HCT116 (cell line): ENCODE results near the gene ZNF627. TPM values are rescaled to one million over a fixed set of nuclear protein-coding genes. Genes with fewer than 3 reads are reported as not detected.

ENCODE experiments used
- ATAC-seq: fragments of 200-7000 bp; cut with Tn5 transposase; 2 replicates; pipeline ENCODE4 v1.9.1; 2020; ENCODE audit warnings: mild to moderate bottlenecking, moderate library complexity
- BruUV-seq: library from RNA; stranded (reverse); fragments of 400-500 nt; replicated peaks from 2 replicates; lab custom pipeline; 2021; lab: Mats Ljungman, UMichigan
- CTCF ChIA-PET: fragments of 300-600 bp; sonication (Branson Sonifier 250); formaldehyde crosslinking; loops from one replicate; lab custom pipeline; 2021; ENCODE audit warnings: antibody characterized with exemption; lab: Charles Lee
- POLR2A ChIA-PET: fragments of 300-600, 350-600 bp; sonication (Branson Sonifier 250); formaldehyde crosslinking; loops from one replicate; lab custom pipeline; 2021; ENCODE audit warnings: antibody characterized with exemption; lab: Charles Lee
- RAD21 ChIA-PET, 2 experiments: fragments of 300-600 bp; sonication (Branson Sonifier 250); formaldehyde crosslinking; loops; one replicate each; lab custom pipeline; 2023; ENCODE audit warnings: low total read pairs in 2 of 2; ENCODE audit not compliant: uncharacterized antibody in 2 of 2, unreplicated experiment in 2 of 2, low non-redundant PET in 1 of 2; lab: Charles Lee
- DNase-seq: peaks from one replicate; pipeline ENCODE4 v3.0.0-alpha.2; 2010; ENCODE audit warnings: low read depth, low spot score
- H2AFZ ChIP-seq: fragments of 200-600 bp; shearing (Covaris generic), sonication (generic); 2 replicates; pipeline ENCODE4 v1.6.1; 2017; ENCODE audit warnings: low read depth, mixed run types, mixed read lengths, antibody characterized with exemption, low read length; ENCODE audit not compliant: poor library complexity, severe bottlenecking
- H3K27ac ChIP-seq: 2 replicates; pipeline ENCODE4 v1.5.1; 2012; ENCODE audit warnings: low read depth, low read length
- H3K27me3 ChIP-seq: fragments of 200-600 bp; sonication (generic); 2 replicates; pipeline ENCODE4 v1.6.1; 2016; ENCODE audit warnings: mixed run types, low read length, mixed read lengths; ENCODE audit not compliant: insufficient read depth
- H3K36me3 ChIP-seq, 2 experiments: fragments of 200-500 bp in 1 of 2; fragments of 200-600 bp in 1 of 2; sonication (Bioruptor generic) in 1 of 2; sonication (generic) in 1 of 2; 2 replicates each; pipeline versions ENCODE4 v1.5.1 to v1.6.1; 2014 to 2016; ENCODE audit warnings: low read length in 2 of 2, inconsistent platforms in 1 of 2, mixed read lengths in 1 of 2, mixed run types in 1 of 2; ENCODE audit not compliant: insufficient read depth in 2 of 2, control insufficient read depth in 1 of 2
- H3K4me1 ChIP-seq, 2 experiments: fragments of 200-600 bp in 1 of 2; sonication (generic) in 1 of 2; 2 replicates each; pipeline versions ENCODE4 v1.5.1 to v1.6.1; 2012 to 2017; ENCODE audit warnings: low read length in 2 of 2, inconsistent platforms in 1 of 2, mild to moderate bottlenecking in 1 of 2, mixed read lengths in 1 of 2, mixed run types in 1 of 2, moderate library complexity in 1 of 2; ENCODE audit not compliant: insufficient read depth in 2 of 2, control insufficient read depth in 1 of 2
- H3K4me2 ChIP-seq: fragments of 200-600 bp; sonication (generic); 2 replicates; pipeline ENCODE4 v1.6.1; 2017; ENCODE audit warnings: mixed run types, low read length, mixed read lengths
- H3K4me3 ChIP-seq, 2 experiments: fragments of 200-600 bp in 1 of 2; sonication (generic) in 1 of 2; replicated peaks in 1 of 2; 2 replicates each; pipeline ENCODE4 v1.5.1; 2011 to 2016; ENCODE audit warnings: low read length in 2 of 2, control low read depth in 1 of 2, low read depth in 1 of 2, mild to moderate bottlenecking in 1 of 2, mixed read lengths in 1 of 2, mixed run types in 1 of 2
- H3K79me2 ChIP-seq: fragments of 200-600 bp; sonication (generic); 2 replicates; pipeline ENCODE4 v1.6.1; 2017; ENCODE audit warnings: mild to moderate bottlenecking, mixed run types, low read length, moderate library complexity, mixed read lengths; ENCODE audit not compliant: insufficient read depth
- H3K9ac ChIP-seq: fragments of 200-600 bp; sonication (generic); 2 replicates; pipeline ENCODE4 v1.6.1; 2016; ENCODE audit warnings: low read length, mixed read lengths
- H3K9me2 ChIP-seq: fragments of 200-600 bp; sonication (generic), shearing (Covaris generic); 2 replicates; pipeline ENCODE4 v1.6.1; 2017; ENCODE audit warnings: mixed run types, mild to moderate bottlenecking, moderate library complexity; ENCODE audit not compliant: insufficient read depth
- H3K9me3 ChIP-seq, 2 experiments: fragments of 200-500 bp in 1 of 2; fragments of 200-600 bp in 1 of 2; sonication (Bioruptor generic) in 1 of 2; sonication (generic) in 1 of 2; 2 replicates each; pipeline ENCODE4 v1.6.1; 2014 to 2017; ENCODE audit warnings: low read length in 2 of 2, mixed read lengths in 2 of 2, inconsistent platforms in 1 of 2, low read depth in 1 of 2, mild to moderate bottlenecking in 1 of 2, mixed run types in 1 of 2, moderate library complexity in 1 of 2; ENCODE audit not compliant: control insufficient read depth in 1 of 2, insufficient read depth in 1 of 2
- H4K20me1 ChIP-seq: fragments of 200-600 bp; sonication (generic), shearing (Covaris generic); 2 replicates; pipeline ENCODE4 v1.6.1; 2017; ENCODE audit warnings: mixed run types, mild to moderate bottlenecking, moderate library complexity; ENCODE audit not compliant: insufficient read depth
- CBX3 ChIP-seq: IDR thresholded peaks from 2 replicates; pipeline ENCODE4 v1.6.1; 2012; ENCODE audit warnings: low read depth
- CEBPB ChIP-seq: IDR thresholded peaks from 2 replicates; pipeline ENCODE4 v1.6.1; 2012; ENCODE audit warnings: low read depth
- ELF1 ChIP-seq: IDR thresholded peaks from 2 replicates; pipeline ENCODE4 v1.6.1; 2012; ENCODE audit warnings: low read depth, borderline replicate concordance
- EZH2 ChIP-seq: fragments of 200-600 bp; sonication (generic); IDR thresholded peaks from 2 replicates; pipeline ENCODE4 v1.6.1; 2017; ENCODE audit warnings: antibody characterized with exemption, mixed run types
- EZH2phosphoT487 ChIP-seq: fragments of 200-600 bp; IDR thresholded peaks from 2 replicates; pipeline ENCODE4 v1.6.1; 2018; ENCODE audit warnings: antibody characterized with exemption, borderline replicate concordance
- POLR2AphosphoS5 ChIP-seq: IDR thresholded peaks from 2 replicates; pipeline ENCODE4 v1.6.1; 2011; ENCODE audit warnings: mild to moderate bottlenecking, low read depth, low read length, moderate library complexity
- RAD21 ChIP-seq: IDR thresholded peaks from 2 replicates; pipeline ENCODE4 v1.6.1; 2012; ENCODE audit warnings: low read depth, mild to moderate bottlenecking
- SP1 ChIP-seq: IDR thresholded peaks from 2 replicates; pipeline ENCODE4 v1.6.1; 2012; ENCODE audit warnings: low read depth
- SRF ChIP-seq: IDR thresholded peaks from 2 replicates; pipeline ENCODE4 v1.6.1; 2012; ENCODE audit warnings: low read depth
- ZNF274 ChIP-seq: fragments of 200-500 bp; sonication (Bioruptor generic); IDR thresholded peaks from 2 replicates; pipeline ENCODE4 v1.6.1; 2014; ENCODE audit warnings: mild to moderate bottlenecking, low read depth, low read length, inconsistent platforms
- intact Hi-C: fragments of 100-400 bp; cut with micrococcal nuclease; formaldehyde crosslinking; loops from 2 replicates; pipeline ENCODE4 v1.10.0; 2022
- total RNA-seq: library from RNA; stranded (reverse); gene quantifications from one replicate; pipeline ENCODE4 v1.2.1, GENCODE V29; 2021; ENCODE audit not compliant: unreplicated experiment
- TF ChIP-seq, protein P1 (sequence below): IDR thresholded peaks from 2 replicates; pipeline ENCODE4 v1.6.1; 2012
- TF ChIP-seq, protein P2 (sequence below): IDR thresholded peaks from 2 replicates; pipeline ENCODE4 v1.6.1; 2012
- TF ChIP-seq, protein P3 (sequence below): IDR thresholded peaks from 2 replicates; pipeline ENCODE4 v1.6.1; 2011; ENCODE audit warnings: mild to moderate bottlenecking, low read length, moderate library complexity; ENCODE audit not compliant: insufficient replicate concordance; ENCODE audit errors: extremely low read depth
- TF ChIP-seq, protein P4 (sequence below), 3 experiments: fragments of 200-600 bp in 1 of 3; sonication (generic) in 1 of 3; IDR thresholded peaks in 2 of 3; conservative IDR thresholded peaks in 1 of 3; 2 replicates each; pipeline ENCODE4 v1.5.1; 2012 to 2017; ENCODE audit warnings: low read depth in 2 of 3, low read length in 2 of 3, antibody characterized with exemption in 1 of 3, borderline replicate concordance in 1 of 3, control low read depth in 1 of 3, mild to moderate bottlenecking in 1 of 3, mixed read lengths in 1 of 3, mixed run types in 1 of 3, moderate library complexity in 1 of 3; ENCODE audit not compliant: insufficient read depth in 1 of 3

Gene ZNF627
- total RNA-seq, 1 experiment from 2014 or later: 14.8 TPM

DNA sequence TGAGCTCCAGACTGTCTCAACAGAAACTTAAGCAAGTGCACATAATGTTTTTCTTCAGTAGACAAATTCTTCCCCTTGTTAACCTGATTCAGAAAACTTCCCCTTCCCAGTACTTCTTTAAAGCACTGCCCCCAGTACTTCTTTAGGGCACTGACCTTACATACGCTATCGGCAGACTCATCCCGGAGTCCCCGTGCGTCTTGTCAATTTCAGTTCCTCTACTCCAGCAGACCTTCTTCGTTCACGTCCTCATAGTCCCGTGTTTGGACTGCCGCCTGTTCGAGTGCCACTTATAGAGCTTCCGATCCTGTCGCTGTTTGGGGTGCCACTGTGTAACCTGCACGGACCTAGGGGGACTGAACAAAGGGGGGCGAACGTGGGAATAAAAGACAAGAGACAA lies 29.0 kb downstream of the ZNF627 start:
- Histone ChIP-seq H3K79me2 (no peaks in the 10 kb centered on the region), H3K9me3 (peaks cover 0 to 3% of the 10 kb centered on the region in 2 experiments; a peak in 1 of 4 replicates), H3K27ac (no peak overlapping the region), H2AFZ (no peak overlapping the region), H3K4me1 (no peaks in the 10 kb centered on the region), H3K27me3 (no peaks in the 10 kb centered on the region), H3K4me3 (no peak overlapping the region), H3K9me2 (no peaks in the 10 kb centered on the region), H3K4me2 (no peak overlapping the region), H4K20me1 (no peaks in the 10 kb centered on the region), H3K9ac (no peak overlapping the region), H3K36me3 (peaks cover 0 to 1% of the 10 kb centered on the region in 2 experiments; a peak in 1 of 4 replicates)
- ATAC-seq (no peak), DNase-seq (no peak)
- ChIA-PET RAD21 (no interaction called here), CTCF (no interaction called here), POLR2A (no interaction called here)
- no TSS peak for BruUV-seq
- TF ChIP-seq EZH2 (no peak), POLR2AphosphoS5 (no peak), RAD21 (no peak), EZH2phosphoT487 (no peak)
- TF ChIP-seq, protein P1, sequence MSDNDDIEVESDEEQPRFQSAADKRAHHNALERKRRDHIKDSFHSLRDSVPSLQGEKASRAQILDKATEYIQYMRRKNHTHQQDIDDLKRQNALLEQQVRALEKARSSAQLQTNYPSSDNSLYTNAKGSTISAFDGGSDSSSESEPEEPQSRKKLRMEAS: no peak
- TF ChIP-seq, protein P2, sequence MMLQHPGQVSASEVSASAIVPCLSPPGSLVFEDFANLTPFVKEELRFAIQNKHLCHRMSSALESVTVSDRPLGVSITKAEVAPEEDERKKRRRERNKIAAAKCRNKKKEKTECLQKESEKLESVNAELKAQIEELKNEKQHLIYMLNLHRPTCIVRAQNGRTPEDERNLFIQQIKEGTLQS: no peak
- intact Hi-C loops: no loop called here

DNA sequence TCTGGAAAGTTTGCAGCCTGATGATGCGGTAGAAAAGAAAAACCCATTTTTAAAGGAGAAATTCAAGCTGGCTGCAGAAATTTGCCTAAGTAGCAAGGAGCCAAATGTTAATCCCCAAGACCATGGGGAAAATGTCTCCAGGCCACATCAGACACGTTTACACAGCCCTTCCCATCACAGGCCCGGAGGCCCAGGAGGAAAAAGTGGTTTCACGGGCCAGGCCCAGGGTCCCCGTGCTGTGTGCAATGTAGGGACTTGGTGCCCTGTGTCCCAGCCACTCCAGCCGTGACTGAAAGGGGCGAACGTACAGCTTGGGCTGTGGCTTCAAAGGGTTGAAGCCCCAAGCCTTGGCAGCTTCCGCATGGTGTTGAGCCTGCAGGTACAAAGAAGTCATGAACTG lies 35.9 kb downstream of the ZNF627 start:
- no peaks in the 10 kb centered on the region for H4K20me1 ChIP-seq
- no peaks in the 10 kb centered on the region for H3K79me2 ChIP-seq
- H3K9me2 ChIP-seq: no peaks in the 10 kb centered on the region
- H3K27me3 ChIP-seq: no peaks in the 10 kb centered on the region
- H3K36me3 ChIP-seq: no peaks in the 10 kb centered on the region
- no peak overlapping the region for H3K4me3 ChIP-seq
- H3K4me2 ChIP-seq: no peak overlapping the region
- CTCF ChIA-PET: no interaction called here
- DNase-seq (no peak), ATAC-seq (no peak)
- BruUV-seq: no TSS peak
- H3K27ac ChIP-seq: no peak overlapping the region
- no peak overlapping the region for H2AFZ ChIP-seq
- no peak overlapping the region for H3K9ac ChIP-seq
- H3K9me3 ChIP-seq: no peaks in the 10 kb centered on the region
- H3K4me1 ChIP-seq: no peaks in the 10 kb centered on the region
- intact Hi-C loops: no loop called here
- RAD21 ChIA-PET: no interaction called here
- POLR2A ChIA-PET: no interaction called here
- TF ChIP-seq EZH2phosphoT487: no peak
- TF ChIP-seq POLR2AphosphoS5: no peak
- no peak for TF ChIP-seq CEBPB
- no peak for TF ChIP-seq CBX3
- TF ChIP-seq, protein P1: no peak
- TF ChIP-seq ZNF274: no peak
- TF ChIP-seq, protein P2: no peak
- TF ChIP-seq SRF: no peak
- TF ChIP-seq, protein P3, sequence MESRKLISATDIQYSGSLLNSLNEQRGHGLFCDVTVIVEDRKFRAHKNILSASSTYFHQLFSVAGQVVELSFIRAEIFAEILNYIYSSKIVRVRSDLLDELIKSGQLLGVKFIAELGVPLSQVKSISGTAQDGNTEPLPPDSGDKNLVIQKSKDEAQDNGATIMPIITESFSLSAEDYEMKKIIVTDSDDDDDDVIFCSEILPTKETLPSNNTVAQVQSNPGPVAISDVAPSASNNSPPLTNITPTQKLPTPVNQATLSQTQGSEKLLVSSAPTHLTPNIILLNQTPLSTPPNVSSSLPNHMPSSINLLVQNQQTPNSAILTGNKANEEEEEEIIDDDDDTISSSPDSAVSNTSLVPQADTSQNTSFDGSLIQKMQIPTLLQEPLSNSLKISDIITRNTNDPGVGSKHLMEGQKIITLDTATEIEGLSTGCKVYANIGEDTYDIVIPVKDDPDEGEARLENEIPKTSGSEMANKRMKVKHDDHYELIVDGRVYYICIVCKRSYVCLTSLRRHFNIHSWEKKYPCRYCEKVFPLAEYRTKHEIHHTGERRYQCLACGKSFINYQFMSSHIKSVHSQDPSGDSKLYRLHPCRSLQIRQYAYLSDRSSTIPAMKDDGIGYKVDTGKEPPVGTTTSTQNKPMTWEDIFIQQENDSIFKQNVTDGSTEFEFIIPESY: no peak
- TF ChIP-seq RAD21: no peak
- TF ChIP-seq, protein P4, sequence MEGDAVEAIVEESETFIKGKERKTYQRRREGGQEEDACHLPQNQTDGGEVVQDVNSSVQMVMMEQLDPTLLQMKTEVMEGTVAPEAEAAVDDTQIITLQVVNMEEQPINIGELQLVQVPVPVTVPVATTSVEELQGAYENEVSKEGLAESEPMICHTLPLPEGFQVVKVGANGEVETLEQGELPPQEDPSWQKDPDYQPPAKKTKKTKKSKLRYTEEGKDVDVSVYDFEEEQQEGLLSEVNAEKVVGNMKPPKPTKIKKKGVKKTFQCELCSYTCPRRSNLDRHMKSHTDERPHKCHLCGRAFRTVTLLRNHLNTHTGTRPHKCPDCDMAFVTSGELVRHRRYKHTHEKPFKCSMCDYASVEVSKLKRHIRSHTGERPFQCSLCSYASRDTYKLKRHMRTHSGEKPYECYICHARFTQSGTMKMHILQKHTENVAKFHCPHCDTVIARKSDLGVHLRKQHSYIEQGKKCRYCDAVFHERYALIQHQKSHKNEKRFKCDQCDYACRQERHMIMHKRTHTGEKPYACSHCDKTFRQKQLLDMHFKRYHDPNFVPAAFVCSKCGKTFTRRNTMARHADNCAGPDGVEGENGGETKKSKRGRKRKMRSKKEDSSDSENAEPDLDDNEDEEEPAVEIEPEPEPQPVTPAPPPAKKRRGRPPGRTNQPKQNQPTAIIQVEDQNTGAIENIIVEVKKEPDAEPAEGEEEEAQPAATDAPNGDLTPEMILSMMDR (IDR thresholded peaks at IDR 0.05 in 2 of 3, conservative IDR thresholded peaks at IDR 0.05 in 1 of 3; ENCODE audit: borderline replicate concordance in 1 of 3, insufficient read depth in 1 of 3, low read depth in 2 of 3, low read length in 2 of 3): no peak
- TF ChIP-seq ELF1: no peak
- TF ChIP-seq SP1: no peak
